Fibroblast of lung (primary cell): Measurements from ENCODE around the gene SORCS2.

ENCODE experiments used
- CTCF ChIP-seq, 2 donors: IDR thresholded peaks in 1 of 2; conservative IDR thresholded peaks in 1 of 2; 1 replicate in 1 of 2; 2 replicates in 1 of 2; pipeline ENCODE4 v1.5.1; 2011 to 2012; ENCODE audit warnings: low read length in 2 of 2, control low read depth in 1 of 2, inconsistent platforms in 1 of 2, low read depth in 1 of 2, mild to moderate bottlenecking in 1 of 2
- EZH2 ChIP-seq: IDR thresholded peaks from 2 replicates; pipeline ENCODE4 v1.5.1; 2012; ENCODE audit warnings: low read length, control low read depth, mild to moderate bottlenecking; ENCODE audit errors: missing control alignments

- no peak for TF ChIP-seq EZH2
- TF ChIP-seq CTCF (conservative IDR thresholded peaks at IDR 0.05 in 1 of 2, IDR thresholded peaks at IDR 0.05 in 1 of 2; ENCODE audit: low read depth in 1 of 2, low read length in 2 of 2) = no peak
Measured at GRCh38 chr4:7763106-7763505, 570.8 kb downstream of the SORCS2 start.
